GM12878 (cell line): ENCODE measurements around the gene MSH3.

Experiments
- EGR1 ChIP-seq, 2 experiments: IDR thresholded peaks; 1 replicate in 1 of 2; 2 replicates in 1 of 2; pipeline ENCODE4 v1.6.1; 2011 to 2012; ENCODE audit warnings: low read depth in 2 of 2, low read length in 2 of 2, borderline replicate concordance in 1 of 2, mild to moderate bottlenecking in 1 of 2, moderate library complexity in 1 of 2
- FOXM1 ChIP-seq: IDR thresholded peaks from 2 replicates; pipeline ENCODE4 v1.6.1; 2012; ENCODE audit warnings: low read depth, mild to moderate bottlenecking, inconsistent platforms, low read length, moderate library complexity
- MXI1 ChIP-seq: fragments of 150-350 bp; IDR thresholded peaks from 2 replicates; pipeline ENCODE4 v1.6.1; 2011; ENCODE audit warnings: low read depth, mild to moderate bottlenecking, inconsistent platforms, low read length, improper control_type of control experiment
- NFYA ChIP-seq: IDR thresholded peaks from 2 replicates; pipeline ENCODE4 v1.6.1; 2011; ENCODE audit warnings: low read depth, mild to moderate bottlenecking, low read length, improper control_type of control experiment, borderline replicate concordance
- POLR2AphosphoS5 ChIP-seq: IDR thresholded peaks from 2 replicates; pipeline ENCODE4 v1.6.1; 2011; ENCODE audit warnings: mild to moderate bottlenecking, low read length, inconsistent platforms
- RAD21 ChIP-seq: IDR thresholded peaks from 2 replicates; pipeline ENCODE4 v1.6.1; 2011; ENCODE audit warnings: mild to moderate bottlenecking, low read depth, low read length, moderate library complexity; ENCODE audit not compliant: insufficient read depth
- TCF3 ChIP-seq: IDR thresholded peaks from 2 replicates; pipeline ENCODE4 v1.6.1; 2012; ENCODE audit warnings: low read depth, mild to moderate bottlenecking, low read length, borderline replicate concordance; ENCODE audit not compliant: insufficient read depth
- ZBED1 ChIP-seq: IDR thresholded peaks from 2 replicates; pipeline ENCODE4 v1.6.1; 2016; ENCODE audit warnings: borderline replicate concordance
- ZBTB33 ChIP-seq: fragments of 450-650 bp; IDR thresholded peaks from 2 replicates; pipeline ENCODE4 v1.6.1; 2017; ENCODE audit warnings: mild to moderate bottlenecking
- ZNF384 ChIP-seq: IDR thresholded peaks from 2 replicates; pipeline ENCODE4 v1.6.1; 2012; ENCODE audit warnings: low read depth, mild to moderate bottlenecking, low read length, improper control_type of control experiment, borderline replicate concordance
- ZNF592 ChIP-seq: fragments of 450-650 bp; IDR thresholded peaks from 2 replicates; pipeline ENCODE4 v1.6.1; 2017; ENCODE audit warnings: mild to moderate bottlenecking, moderate library complexity
- TF ChIP-seq, protein P1 (sequence below), 3 experiments: IDR thresholded peaks in 2 of 3; conservative IDR thresholded peaks in 1 of 3; 2 replicates each; pipeline ENCODE4 v1.5.1; 2011; ENCODE audit warnings: low read depth in 3 of 3, low read length in 3 of 3, mild to moderate bottlenecking in 3 of 3, control low read depth in 2 of 3, moderate library complexity in 2 of 3, inconsistent platforms in 1 of 3, mixed read lengths in 1 of 3; ENCODE audit not compliant: control insufficient read depth in 2 of 3, insufficient read depth in 1 of 3; ENCODE audit errors: extremely low read depth in 1 of 3
- TF ChIP-seq, protein P2 (sequence below): IDR thresholded peaks from 2 replicates; pipeline ENCODE4 v1.6.1; 2012; ENCODE audit warnings: low read depth, low read length, improper control_type of control experiment

- TF ChIP-seq, protein P1, sequence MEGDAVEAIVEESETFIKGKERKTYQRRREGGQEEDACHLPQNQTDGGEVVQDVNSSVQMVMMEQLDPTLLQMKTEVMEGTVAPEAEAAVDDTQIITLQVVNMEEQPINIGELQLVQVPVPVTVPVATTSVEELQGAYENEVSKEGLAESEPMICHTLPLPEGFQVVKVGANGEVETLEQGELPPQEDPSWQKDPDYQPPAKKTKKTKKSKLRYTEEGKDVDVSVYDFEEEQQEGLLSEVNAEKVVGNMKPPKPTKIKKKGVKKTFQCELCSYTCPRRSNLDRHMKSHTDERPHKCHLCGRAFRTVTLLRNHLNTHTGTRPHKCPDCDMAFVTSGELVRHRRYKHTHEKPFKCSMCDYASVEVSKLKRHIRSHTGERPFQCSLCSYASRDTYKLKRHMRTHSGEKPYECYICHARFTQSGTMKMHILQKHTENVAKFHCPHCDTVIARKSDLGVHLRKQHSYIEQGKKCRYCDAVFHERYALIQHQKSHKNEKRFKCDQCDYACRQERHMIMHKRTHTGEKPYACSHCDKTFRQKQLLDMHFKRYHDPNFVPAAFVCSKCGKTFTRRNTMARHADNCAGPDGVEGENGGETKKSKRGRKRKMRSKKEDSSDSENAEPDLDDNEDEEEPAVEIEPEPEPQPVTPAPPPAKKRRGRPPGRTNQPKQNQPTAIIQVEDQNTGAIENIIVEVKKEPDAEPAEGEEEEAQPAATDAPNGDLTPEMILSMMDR (IDR thresholded peaks at IDR 0.05 in 2 of 3, conservative IDR thresholded peaks at IDR 0.05 in 1 of 3; ENCODE audit: control insufficient read depth in 2 of 3, extremely low read depth in 1 of 3, insufficient read depth in 1 of 3, low read depth in 3 of 3, low read length in 3 of 3) = no peak
- TF ChIP-seq MXI1 = no peak
- TF ChIP-seq POLR2AphosphoS5 = no peak
- no peak for TF ChIP-seq ZBTB33
- TF ChIP-seq RAD21 = no peak
- no peak; the same call in 1 of the 2 replicates for TF ChIP-seq ZNF384
- no peak for TF ChIP-seq TCF3
- TF ChIP-seq FOXM1 = no peak; the same call in none of the 2 replicates
- no peak for TF ChIP-seq ZBED1
- no peak for TF ChIP-seq EGR1 (IDR thresholded peaks at IDR 0.05; ENCODE audit: borderline replicate concordance in 1 of 2, low read depth in 2 of 2, low read length in 2 of 2)
- no peak for TF ChIP-seq NFYA
- TF ChIP-seq ZNF592 = no peak
- TF ChIP-seq, protein P2, sequence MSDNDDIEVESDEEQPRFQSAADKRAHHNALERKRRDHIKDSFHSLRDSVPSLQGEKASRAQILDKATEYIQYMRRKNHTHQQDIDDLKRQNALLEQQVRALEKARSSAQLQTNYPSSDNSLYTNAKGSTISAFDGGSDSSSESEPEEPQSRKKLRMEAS = no peak
These were observed 101.2 kb downstream of the MSH3 start for GRCh38 chr5:80755626-80756025.
